HT1080 (cell line): Measurements from ENCODE around the gene SMS. TPM values are rescaled to one million over a fixed set of nuclear protein-coding genes. Genes with fewer than 3 reads are reported as not detected.
A peak's percentile ranks its signal among the peaks of the same experiment; 100 is the strongest.

Experiments
- DNase-seq: peaks from one replicate; pipeline ENCODE4 v3.0.0-alpha.2; 2015; ENCODE audit warnings: low read depth
- total RNA-seq: library from RNA; depleted of rRNA; stranded (reverse); fragments of >200 nt; shearing (Covaris generic); gene quantifications from 2 replicates; pipeline ENCODE4 v1.2.3, GENCODE V29; 2014

SMS gene
- total RNA-seq, 1 experiment from 2014 or later: 325 TPM

GRCh38 chrX:21975812-21976211 is 35.3 kb downstream of the SMS start:
- DNase-seq: peak; percentile 11

DNA sequence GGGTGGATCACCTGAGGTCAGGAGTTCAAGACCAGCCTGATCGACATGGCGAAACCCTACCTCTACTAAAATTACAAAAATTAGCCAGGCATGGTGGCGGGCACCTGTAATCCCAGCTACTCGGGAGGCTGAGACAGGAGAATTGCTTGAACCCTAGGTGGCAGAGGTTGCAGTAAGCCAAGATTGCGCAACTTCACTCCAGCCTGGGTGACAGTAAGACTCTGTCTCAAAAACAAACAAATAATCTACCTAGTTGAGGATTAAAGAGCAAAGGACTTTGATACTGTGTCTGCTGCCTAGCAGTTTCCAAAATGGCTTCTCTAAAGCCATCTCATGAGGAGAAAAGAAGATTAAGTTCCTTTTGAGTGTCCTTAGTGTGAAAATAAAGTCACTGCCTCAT is 37.8 kb downstream of the SMS start:
- DNase-seq: no peak

DNA sequence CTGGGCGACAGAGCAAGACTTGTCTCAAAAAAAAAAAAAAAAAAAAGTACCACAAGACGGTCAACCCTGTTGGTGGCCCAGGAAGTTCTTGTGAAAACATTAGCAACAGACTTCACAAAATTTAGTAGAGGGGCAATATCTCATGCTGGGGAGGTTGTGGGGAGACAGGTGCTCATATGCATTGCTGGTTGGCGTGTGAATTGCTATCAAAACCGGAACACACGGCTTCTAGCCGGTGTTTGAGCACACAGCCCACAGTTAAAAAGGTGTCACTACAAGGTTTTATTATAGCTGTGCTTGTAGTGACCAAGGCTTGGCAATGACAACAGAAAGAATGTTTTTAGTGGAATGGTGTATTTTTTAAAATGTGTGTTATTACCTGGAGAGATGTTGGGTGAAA is 41.8 kb downstream of the SMS start:
- DNase-seq: no peak

DNA sequence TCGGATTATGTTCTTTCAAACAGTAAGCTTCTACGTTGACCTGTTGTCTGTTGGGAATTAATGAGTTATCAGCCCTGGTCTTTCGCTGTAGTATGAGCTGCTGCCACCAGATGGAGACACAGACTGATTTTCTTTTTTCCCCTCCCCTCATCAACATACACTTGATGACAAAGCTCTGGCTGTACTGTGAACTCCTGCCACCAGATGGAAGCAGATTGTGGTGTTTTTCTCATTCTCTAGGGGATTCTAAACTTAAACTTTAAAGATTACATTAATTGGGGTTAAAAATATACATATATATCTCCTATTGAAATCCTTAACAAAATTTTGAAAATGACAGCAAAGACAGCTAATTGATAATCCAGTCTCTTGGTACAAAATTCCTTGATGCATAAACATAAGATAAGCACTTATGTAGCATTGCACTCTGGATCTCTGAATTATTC is 44.8 kb downstream of the SMS start:
- DNase-seq: peak; percentile 77

DNA sequence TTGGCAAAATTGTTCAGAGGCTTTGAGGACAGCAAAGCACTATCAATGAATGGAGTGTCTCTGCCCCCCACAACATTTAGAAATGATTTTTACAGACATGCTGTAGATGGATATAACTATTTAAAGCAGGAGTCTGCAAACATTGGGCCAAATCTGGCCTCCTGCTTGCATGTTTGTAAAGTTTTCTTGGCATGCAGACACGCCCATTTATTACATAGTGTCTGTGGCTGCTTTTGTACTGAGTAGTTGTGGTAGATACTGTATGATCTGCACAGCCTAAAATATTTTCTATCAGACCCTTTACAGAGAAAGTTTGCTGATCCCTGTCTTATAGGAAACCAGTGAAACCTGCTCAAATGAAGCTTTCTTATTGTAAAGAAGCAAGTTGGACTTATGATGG is 46.1 kb downstream of the SMS start:
- no peak for DNase-seq

DNA sequence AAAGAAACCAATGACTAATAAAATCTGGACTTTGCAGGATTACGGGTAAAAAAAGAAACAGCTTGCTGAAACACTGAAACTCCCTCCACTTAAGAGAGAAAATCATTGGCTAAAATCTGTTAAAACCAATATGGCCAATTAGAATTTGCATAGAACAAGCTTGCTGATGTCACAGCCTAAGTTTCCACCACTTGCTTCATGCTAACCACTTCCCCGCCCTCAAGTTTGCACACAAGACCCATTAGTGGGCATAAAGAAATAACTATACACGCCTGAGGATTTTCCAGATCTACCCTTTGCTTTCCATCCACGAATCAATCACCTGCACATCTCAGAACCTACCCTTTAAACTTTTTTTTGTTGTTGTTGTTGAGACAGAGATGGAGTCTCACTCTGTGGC is 48.9 kb downstream of the SMS start:
- DNase-seq: no peak

- no peak for DNase-seq
These were observed 50.3 kb downstream of the SMS start for GRCh38 chrX:21990832-21991231.

- no peak for DNase-seq
These were observed 51.0 kb downstream of the SMS start for GRCh38 chrX:21991504-21991903.

DNA sequence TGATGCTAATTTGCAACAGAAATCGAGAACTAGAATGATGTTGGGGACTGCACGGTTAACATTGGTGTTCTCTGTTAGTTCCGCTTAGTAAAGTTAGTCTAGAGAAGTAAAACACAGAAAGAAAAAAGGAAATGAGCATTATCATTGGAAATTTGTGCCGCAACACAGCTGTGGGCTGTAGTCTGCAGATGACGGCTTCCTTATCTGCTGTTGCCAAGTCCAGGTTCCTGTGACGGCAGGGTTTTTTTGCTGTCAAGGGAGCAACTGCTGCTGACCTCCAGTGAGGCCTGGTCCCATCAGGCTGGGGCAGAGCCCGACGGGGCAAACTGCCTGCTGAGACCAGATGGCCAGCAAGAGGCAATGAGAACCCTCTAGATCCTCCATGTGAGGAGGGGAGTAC is 52.8 kb downstream of the SMS start:
- DNase-seq: no peak

DNA sequence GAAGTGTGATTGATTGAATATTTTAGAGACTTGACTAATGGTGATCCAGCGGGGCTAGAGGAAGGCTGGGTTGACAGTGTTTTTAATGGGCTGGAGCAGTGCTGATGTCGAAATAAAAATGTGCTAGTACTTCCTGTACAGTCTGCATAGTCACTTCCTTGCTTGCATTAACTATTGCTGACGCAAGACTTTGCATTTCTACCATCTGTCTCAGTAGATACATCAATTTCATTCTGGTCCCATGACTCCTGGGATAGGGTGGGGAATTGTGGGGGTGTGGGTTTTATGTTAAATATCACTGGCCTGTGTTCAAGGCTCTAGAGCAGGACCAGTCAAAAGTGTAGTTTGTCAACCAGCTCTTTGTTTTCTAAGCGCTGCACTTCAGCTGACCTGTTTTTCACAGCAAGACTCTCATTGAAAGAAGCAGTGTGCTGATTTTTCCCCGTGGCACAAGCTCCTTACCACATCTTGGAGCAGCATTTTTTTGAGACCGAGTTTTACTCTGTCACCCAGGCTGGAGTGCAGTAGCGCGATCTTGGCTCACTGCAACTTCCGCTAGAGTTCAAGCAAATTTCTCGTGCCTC is 56.5 kb downstream of the SMS start:
- peak; percentile 65 for DNase-seq

DNA sequence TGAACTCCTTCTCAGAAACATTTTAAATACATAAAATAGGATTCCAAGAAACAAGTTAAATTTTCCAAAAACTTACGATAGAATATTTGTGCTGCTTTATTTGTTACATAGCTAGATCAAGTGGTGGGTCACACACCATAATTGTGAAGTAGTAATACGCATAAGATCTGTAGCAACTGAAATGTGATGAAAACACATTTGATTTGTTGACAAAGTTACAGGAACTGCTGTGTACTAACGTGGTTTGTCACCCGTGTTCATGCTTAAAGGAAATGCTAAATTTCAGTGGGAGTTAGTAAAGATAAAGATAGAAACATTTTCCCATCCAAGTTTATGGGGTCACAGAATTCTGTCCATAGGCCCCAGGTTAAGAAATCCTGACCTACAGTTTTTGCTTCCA is 57.5 kb downstream of the SMS start:
- DNase-seq: no peak

DNA sequence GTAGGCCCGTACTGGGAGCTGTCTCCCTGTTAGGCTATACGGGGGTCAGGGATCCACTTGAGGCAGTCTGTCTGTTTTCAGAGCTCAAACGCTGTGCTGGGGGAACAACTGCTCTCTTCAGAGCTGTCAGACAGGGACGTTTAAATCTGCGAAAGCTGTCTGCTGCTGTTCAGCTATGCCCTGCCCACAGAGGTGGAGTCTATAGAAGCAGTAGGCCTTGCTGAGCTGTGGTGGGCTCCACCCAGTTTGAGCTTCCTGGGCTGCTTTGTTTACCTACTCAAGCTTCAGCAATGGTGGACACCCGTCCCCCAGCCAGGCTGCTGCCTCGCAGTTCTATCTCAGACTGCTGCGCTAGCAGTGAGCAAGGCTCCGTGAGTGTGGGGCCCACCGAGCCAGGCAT is 64.4 kb downstream of the SMS start:
- DNase-seq: no peak

DNA sequence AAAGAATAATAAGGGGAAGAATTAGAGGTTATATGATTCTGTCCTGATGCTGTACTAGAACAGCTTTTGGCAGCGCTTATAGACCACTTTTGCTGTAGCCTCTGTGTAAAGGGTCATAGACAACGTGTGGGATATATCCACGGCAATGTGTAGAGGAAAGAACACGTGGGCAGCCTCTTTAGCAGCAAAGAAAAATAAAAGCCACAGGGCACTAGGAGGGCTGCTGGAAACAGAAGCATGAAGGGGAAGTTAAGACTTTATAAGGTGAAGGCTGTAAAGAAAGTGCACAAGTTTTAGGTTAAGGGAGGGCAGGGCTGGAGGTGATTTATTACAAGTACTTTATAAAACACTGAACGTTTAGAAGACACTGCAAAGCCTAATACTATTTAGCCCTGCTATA is 71.5 kb downstream of the SMS start:
- DNase-seq: no peak

DNA sequence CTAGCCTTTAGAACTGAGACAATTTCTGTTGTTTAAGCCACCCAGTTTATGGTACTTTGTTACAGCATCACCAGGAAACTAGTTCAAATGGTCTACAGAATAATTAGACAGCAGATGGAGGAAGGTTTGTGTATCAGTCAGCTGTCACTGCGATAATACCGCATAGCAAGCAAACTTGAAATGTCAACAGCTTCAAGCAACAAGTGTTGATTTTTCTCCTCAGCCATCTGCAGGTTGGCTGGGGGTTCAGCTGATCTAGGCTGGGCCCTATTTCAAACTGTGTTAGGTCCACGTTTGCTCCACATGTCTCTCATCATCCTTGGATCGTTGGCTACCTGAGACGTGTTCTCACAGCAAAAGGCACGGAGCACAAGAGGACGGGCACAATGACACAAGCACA is 72.4 kb downstream of the SMS start:
- no peak for DNase-seq

GRCh38 chrX:22015139-22015750 is 74.7 kb downstream of the SMS start:
- no peak for DNase-seq

DNA sequence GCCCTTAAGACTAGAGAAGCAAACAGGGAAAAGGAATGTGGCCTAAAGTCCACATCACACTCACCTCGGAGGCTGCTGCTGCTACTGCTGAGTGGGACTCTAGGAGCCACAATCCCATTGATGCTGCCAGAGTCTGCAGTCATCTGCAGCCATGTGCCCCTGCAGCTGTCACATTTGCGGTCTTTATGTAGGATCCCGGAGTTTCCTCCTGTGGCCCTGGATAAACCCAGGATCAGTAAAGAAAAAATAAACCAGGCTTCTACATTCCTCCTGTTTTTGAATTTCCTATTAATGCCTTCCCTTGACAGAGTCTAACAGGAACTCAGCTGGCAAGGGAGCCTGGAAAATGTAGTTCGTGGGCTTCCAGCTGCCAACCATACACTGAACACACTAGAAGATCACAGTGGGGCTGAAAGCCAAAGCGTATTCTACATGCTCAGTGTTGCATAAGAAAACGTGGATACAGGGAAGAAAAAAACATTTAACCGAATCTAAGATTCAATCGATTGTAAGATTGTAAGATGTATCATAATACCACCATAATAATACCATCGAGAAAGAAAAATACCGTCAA is 81.3 kb downstream of the SMS start:
- DNase-seq: no peak

GRCh38 chrX:22024577-22024976 is 84.1 kb downstream of the SMS start:
- no peak for DNase-seq

DNA sequence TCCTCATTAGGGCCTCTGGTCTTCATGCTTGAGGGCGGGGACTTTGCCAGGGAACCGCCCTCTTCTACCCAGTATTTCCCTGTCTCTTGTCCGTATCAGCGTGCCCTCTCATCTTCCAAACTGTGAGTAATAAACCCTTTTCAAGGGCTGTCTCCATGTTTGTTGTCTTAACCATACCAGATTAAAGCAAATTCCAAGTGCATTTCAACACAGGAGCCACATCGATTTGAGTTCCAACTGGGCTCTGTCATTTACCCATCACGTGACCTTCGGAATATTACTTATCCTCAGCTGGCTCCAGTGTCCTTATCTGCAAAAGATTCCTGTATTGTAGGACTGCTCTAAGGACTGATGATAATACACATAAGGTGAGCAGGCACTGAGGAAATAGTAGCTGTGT is 85.2 kb downstream of the SMS start:
- DNase-seq: no peak

DNA sequence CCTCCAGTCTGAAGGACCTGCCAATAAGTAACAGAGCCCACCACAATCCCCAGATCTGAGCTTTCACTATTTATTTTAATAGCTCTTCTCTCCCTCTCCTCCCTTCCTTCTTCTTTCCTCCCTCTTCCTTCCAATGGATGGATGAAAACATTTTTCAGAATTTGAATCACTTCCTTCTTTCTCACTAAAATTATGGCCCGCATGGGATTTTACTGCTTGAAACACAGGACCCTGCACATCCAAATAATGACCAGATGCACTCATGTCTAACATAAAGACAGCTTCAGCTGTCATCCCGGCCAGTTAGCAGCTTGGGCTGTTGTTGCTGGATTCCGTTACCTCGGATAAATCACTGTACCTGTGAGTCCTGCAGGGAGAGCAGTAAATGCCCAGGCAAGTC is 86.2 kb downstream of the SMS start:
- DNase-seq: no peak

- no peak for DNase-seq
These were observed 91.6 kb downstream of the SMS start, which contains the start of gene PHEX for GRCh38 chrX:22032084-22032483. Gene PHEX (plus strand): TSS chrX:22032325. CDS start chrX:22033006, 681 bp downstream.

DNA sequence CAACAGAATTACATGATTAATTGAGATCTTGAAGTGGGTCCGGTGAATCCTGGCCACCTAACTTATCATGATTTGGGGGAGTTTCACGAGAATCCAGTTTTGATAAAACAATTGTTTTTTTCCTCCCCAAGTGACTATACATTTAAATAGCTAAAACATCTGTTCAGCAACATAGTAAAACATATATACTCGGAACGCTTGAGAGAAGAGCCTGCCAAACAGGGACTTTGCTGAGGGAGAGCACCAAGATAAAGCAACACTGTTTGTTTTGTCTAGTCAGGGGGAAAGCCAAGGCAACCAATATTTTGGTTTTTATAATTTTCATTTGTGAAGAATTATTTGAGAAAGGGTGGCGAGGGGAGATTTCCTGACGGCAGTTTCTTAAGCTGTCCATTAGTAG is 92.0 kb downstream of the SMS start:
- no peak for DNase-seq

DNA sequence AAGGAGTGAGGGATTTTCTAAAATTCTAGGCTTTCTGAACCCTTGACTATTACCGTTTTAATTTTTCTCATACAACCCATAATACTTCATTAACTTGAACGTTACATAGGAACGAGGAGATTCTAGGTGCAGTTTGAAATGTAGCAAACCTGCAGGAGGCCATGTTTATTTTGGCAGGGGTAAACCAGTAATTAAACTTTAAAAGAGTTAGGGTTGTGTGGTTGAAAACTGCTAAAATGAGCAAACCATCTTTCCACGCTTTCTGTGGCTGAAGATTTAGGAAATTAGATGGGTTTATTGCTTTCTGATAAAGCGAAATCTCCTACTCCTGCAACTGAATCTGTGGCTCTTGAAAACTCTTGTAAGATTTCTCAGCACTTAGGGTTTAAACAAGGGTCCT is 93.3 kb downstream of the SMS start:
- DNase-seq: no peak

- no peak for DNase-seq
These were observed 94.7 kb downstream of the SMS start for GRCh38 chrX:22035236-22035635.
